GM10847 (cell line): Measurements from ENCODE around the gene ZBTB11.

Experiments
- POLR2A ChIP-seq: IDR thresholded peaks from 2 replicates; pipeline ENCODE4 v1.6.1; 2011; ENCODE audit not compliant: insufficient read length; ENCODE audit errors: extremely low read depth

ZBTB11 gene

GRCh38 chr3:101634591-101635196 lies 42.2 kb downstream of the ZBTB11 start:
- TF ChIP-seq POLR2A = no peak

- no peak for TF ChIP-seq POLR2A
Measured at GRCh38 chr3:101633186-101633585, 43.7 kb downstream of the ZBTB11 start.

GRCh38 chr3:101632586-101632985 lies 44.3 kb downstream of the ZBTB11 start:
- TF ChIP-seq POLR2A = no peak

GRCh38 chr3:101631098-101631796 lies 45.7 kb downstream of the ZBTB11 start:
- TF ChIP-seq POLR2A = no peak

GRCh38 chr3:101629219-101629618 lies 47.7 kb downstream of the ZBTB11 start:
- no peak for TF ChIP-seq POLR2A

GRCh38 chr3:101625879-101626278 lies 51.1 kb downstream of the ZBTB11 start:
- TF ChIP-seq POLR2A = no peak

GRCh38 chr3:101624857-101625256 lies 52.1 kb downstream of the ZBTB11 start:
- no peak for TF ChIP-seq POLR2A

GRCh38 chr3:101623656-101624055 lies 53.3 kb downstream of the ZBTB11 start:
- TF ChIP-seq POLR2A = no peak

- TF ChIP-seq POLR2A = no peak
Measured at GRCh38 chr3:101619734-101620133, 57.2 kb downstream of the ZBTB11 start.

GRCh38 chr3:101618726-101619125 lies 58.2 kb downstream of the ZBTB11 start:
- no peak for TF ChIP-seq POLR2A

- no peak for TF ChIP-seq POLR2A
Measured at GRCh38 chr3:101617478-101617877, 59.5 kb downstream of the ZBTB11 start.

- no peak for TF ChIP-seq POLR2A
Measured at GRCh38 chr3:101615525-101615924, 61.4 kb downstream of the ZBTB11 start.

GRCh38 chr3:101611023-101611422 lies 65.9 kb downstream of the ZBTB11 start:
- no peak for TF ChIP-seq POLR2A

GRCh38 chr3:101603184-101603583 lies 73.7 kb downstream of the ZBTB11 start:
- no peak for TF ChIP-seq POLR2A

GRCh38 chr3:101602731-101603130 lies 74.2 kb downstream of the ZBTB11 start:
- no peak for TF ChIP-seq POLR2A
